B cell (primary cell): Measurements from ENCODE around the gene AUTS2.

Experiments used
- EZH2 ChIP-seq: IDR thresholded peaks from 2 replicates; pipeline ENCODE4 v1.6.1; 2012; ENCODE audit warnings: borderline replicate concordance, low read depth, mild to moderate bottlenecking, moderate library complexity, low read length; ENCODE audit not compliant: insufficient read depth, poor library complexity, severe bottlenecking
- TF ChIP-seq, protein P1 (sequence below): fragments of 200-600 bp; IDR thresholded peaks from one replicate; pipeline ENCODE4 v1.8.0; 2022; ENCODE audit warnings: antibody characterized with exemption, mild to moderate bottlenecking

GRCh38 chr7:70726294-70726693 lies 1128.0 kb downstream of the AUTS2 start:
- TF ChIP-seq, protein P1, sequence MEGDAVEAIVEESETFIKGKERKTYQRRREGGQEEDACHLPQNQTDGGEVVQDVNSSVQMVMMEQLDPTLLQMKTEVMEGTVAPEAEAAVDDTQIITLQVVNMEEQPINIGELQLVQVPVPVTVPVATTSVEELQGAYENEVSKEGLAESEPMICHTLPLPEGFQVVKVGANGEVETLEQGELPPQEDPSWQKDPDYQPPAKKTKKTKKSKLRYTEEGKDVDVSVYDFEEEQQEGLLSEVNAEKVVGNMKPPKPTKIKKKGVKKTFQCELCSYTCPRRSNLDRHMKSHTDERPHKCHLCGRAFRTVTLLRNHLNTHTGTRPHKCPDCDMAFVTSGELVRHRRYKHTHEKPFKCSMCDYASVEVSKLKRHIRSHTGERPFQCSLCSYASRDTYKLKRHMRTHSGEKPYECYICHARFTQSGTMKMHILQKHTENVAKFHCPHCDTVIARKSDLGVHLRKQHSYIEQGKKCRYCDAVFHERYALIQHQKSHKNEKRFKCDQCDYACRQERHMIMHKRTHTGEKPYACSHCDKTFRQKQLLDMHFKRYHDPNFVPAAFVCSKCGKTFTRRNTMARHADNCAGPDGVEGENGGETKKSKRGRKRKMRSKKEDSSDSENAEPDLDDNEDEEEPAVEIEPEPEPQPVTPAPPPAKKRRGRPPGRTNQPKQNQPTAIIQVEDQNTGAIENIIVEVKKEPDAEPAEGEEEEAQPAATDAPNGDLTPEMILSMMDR, result no peak
- no peak for TF ChIP-seq EZH2
